Measurements from ENCODE around the gene RNF220.

GRCh38 chr1:44681905-44682882 is 277.1 kb downstream of the RNF220 start:
- TF ChIP-seq CTCF (IDR thresholded peaks at IDR 0.05) (no peak), EP300 (IDR thresholded peaks at IDR 0.05) (no peak)
